ENCODE data around the gene GUCA1A.

The GUCA1A gene

DNA sequence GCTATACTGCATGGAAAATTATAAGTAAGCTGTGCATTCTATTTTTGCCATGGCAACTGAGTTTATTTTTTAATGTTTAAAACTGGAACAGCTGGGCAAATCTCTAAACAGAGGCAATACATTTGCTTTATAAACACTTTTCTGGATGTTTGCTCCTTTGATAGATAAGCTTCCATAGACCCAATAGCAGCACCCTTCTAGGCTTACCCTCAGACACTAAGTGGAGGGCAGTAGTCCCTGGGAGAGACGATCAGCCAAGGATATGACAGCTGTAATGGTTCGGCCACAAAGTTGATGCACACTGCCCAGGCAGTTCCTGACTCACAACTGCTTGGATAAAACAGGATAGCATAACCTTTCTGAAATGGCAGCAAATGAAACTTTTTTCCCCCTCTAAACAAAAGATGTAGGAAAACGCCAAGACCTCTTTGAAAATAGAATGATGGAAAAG is 53.0 kb downstream of the GUCA1A start:
- Histone ChIP-seq H3K27ac (ENCODE audit: low read depth, low read length) (no peak overlapping the region), H3K9ac (ENCODE audit: low read length) (peak overlapping the region; percentile 15), H3K4me3 (ENCODE audit: low read depth, low read length) (no peak overlapping the region), H3K9me3 (ENCODE audit: control insufficient read depth, insufficient read depth, low read depth, low read length) (no peaks in the 10 kb centered on the region), H3K27me3 (ENCODE audit: control insufficient read depth, insufficient read depth, low read length) (no peaks in the 10 kb centered on the region), H3K4me1 (ENCODE audit: control insufficient read depth, insufficient read depth, low read length) (peaks cover 20% of the 10 kb centered on the region), H3K36me3 (ENCODE audit: control insufficient read depth, insufficient read depth, low read length) (peaks cover 15% of the 10 kb centered on the region; the same call in 1 of the 2 replicates)

DNA sequence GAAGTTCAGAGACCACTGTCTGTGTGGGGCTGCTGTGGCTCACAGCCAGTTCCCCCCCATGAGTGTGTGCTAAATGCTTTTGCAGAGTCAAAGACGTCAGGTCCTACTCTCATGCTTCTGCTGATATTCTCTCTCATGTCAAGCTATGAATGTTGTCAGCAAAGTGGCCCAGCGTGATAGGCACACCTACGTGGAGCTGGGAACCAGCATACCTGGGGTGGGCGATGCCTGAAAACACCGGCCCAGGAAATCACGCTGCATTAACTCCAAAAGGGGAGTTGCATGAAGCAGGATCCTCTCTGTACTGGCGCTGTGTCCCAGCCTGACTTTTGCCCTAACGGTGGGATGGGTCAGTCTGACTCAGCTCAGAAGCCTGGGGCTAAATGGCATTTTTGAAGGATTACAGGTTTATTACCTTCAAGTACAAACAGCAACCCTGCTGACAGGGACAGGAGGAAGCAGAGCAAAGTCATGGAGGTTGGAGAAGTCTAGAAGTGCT is 53.5 kb downstream of the GUCA1A start:
- Histone ChIP-seq H3K4me1 (ENCODE audit: control insufficient read depth, insufficient read depth, low read length) (peaks cover 20% of the 10 kb centered on the region), H3K27me3 (ENCODE audit: control insufficient read depth, insufficient read depth, low read length) (no peaks in the 10 kb centered on the region), H3K9me3 (ENCODE audit: control insufficient read depth, insufficient read depth, low read depth, low read length) (no peaks in the 10 kb centered on the region), H3K9ac (ENCODE audit: low read length) (peak overlapping the region; percentile 15), H3K4me3 (ENCODE audit: low read depth, low read length) (no peak overlapping the region; the same call in 1 of the 2 replicates), H3K36me3 (ENCODE audit: control insufficient read depth, insufficient read depth, low read length) (peaks cover 15% of the 10 kb centered on the region; the same call in 1 of the 2 replicates), H3K27ac (ENCODE audit: low read depth, low read length) (peak overlapping the region; percentile 44; the same call in 1 of the 2 replicates)

DNA sequence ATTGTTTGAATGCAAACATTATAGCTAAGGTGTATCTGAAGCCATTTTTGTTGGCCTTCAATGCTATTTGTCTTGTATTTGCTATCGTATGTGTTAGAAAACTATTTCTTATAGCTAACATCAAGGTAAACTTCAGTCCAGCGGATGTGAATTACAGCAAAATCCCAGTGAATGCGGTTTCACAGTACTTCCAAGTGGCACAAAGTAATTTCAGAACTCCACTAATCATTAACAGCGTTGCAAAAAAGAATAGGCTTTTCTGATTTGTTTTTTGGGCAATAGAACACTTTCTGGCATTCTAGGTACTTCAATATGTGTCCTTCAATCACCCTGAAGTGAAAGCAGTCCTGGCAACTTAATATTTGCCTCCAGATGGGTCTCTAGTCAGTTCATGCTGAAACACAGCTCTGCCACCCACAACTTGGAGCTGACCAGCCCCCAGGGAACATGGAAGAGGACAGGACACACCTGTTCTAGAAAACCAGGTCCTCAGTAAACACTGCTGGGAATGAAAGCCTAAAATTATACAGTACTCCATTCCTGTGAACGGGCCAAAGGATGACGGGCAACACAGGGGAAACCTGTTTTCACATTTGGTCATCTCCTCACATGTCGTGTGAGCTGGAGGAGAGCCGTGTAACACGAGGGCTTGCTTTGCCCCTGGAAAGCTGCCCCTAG is 54.1 kb downstream of the GUCA1A start:
- H3K36me3 ChIP-seq (ENCODE audit: control insufficient read depth, insufficient read depth, low read length), result peaks cover 19% of the 10 kb centered on the region
- no peaks in the 10 kb centered on the region for H3K27me3 ChIP-seq (ENCODE audit: control insufficient read depth, insufficient read depth, low read length)
- no peaks in the 10 kb centered on the region for H3K9me3 ChIP-seq (ENCODE audit: control insufficient read depth, insufficient read depth, low read depth, low read length)
- H3K27ac ChIP-seq (ENCODE audit: low read depth, low read length), result peak overlapping the region; percentile 44; the same call in 1 of the 2 replicates
- no peak overlapping the region for H3K4me3 ChIP-seq (ENCODE audit: low read depth, low read length)
- H3K9ac ChIP-seq (ENCODE audit: low read length), result peak overlapping the region; percentile 20
- H3K4me1 ChIP-seq (ENCODE audit: control insufficient read depth, insufficient read depth, low read length), result peaks cover 20% of the 10 kb centered on the region

DNA sequence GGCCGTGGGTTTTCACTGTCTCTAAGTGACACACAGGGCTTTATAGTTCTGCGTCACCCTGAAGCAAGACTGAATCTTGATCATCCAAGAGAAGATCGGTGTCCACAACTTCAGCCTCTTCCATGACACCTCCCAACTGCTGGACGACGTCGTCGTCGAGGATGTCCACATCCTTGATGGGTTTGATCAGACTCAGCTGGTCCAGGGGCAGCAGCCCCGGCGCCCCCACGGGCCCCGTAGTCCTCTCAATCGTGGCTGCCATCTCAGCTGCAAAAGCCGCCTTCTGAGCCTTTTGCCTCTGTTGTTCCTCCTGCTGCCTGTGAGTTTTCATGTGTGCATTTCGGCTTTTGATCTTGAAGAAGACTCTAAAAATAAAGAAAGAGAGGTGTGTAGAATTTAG is 55.1 kb downstream of the GUCA1A start:
- Histone ChIP-seq H3K9me3 (ENCODE audit: control insufficient read depth, insufficient read depth, low read depth, low read length) (no peaks in the 10 kb centered on the region), H3K27ac (ENCODE audit: low read depth, low read length) (no peak overlapping the region), H3K4me1 (ENCODE audit: control insufficient read depth, insufficient read depth, low read length) (peaks cover 20% of the 10 kb centered on the region), H3K9ac (ENCODE audit: low read length) (no peak overlapping the region), H3K27me3 (ENCODE audit: control insufficient read depth, insufficient read depth, low read length) (no peaks in the 10 kb centered on the region), H3K36me3 (ENCODE audit: control insufficient read depth, insufficient read depth, low read length) (peaks cover 22% of the 10 kb centered on the region), H3K4me3 (ENCODE audit: low read depth, low read length) (no peak overlapping the region)
